Stimulated activated naive CD8-positive, alpha-beta T cell treated with anti-CD3 and anti-CD28 coated beads, Interleukin-15, Interleukin-2, amounts not matched to agents 100 ng/mL and 50 ng/mL, for 24 hours (primary cell): ENCODE results near the gene CETN3.
"Not testable (repeated sequence)": the region's sequence is repeated elsewhere in the genome, so short reads cannot be mapped to it uniquely, and the experiment has no call there.

Experiments
- H3K27ac Mint-ChIP-seq: one replicate; pipeline ENCODE4 v1.8.0; 2021; ENCODE audit warnings: mild to moderate bottlenecking, mixed read lengths
- H3K27me3 Mint-ChIP-seq: one replicate; pipeline ENCODE4 v1.8.0; 2021; ENCODE audit warnings: mixed read lengths
- H3K36me3 Mint-ChIP-seq: one replicate; pipeline ENCODE4 v1.8.0; 2021; ENCODE audit warnings: low read depth, mixed read lengths
- H3K4me1 Mint-ChIP-seq: one replicate; pipeline ENCODE4 v1.8.0; 2021; ENCODE audit warnings: low read depth, mixed read lengths
- H3K4me3 Mint-ChIP-seq: one replicate; pipeline ENCODE4 v1.8.0; 2021; ENCODE audit warnings: mild to moderate bottlenecking, mixed read lengths
- H3K9me3 Mint-ChIP-seq: one replicate; pipeline ENCODE4 v1.8.0; 2021; ENCODE audit warnings: mixed read lengths

CETN3 gene

DNA sequence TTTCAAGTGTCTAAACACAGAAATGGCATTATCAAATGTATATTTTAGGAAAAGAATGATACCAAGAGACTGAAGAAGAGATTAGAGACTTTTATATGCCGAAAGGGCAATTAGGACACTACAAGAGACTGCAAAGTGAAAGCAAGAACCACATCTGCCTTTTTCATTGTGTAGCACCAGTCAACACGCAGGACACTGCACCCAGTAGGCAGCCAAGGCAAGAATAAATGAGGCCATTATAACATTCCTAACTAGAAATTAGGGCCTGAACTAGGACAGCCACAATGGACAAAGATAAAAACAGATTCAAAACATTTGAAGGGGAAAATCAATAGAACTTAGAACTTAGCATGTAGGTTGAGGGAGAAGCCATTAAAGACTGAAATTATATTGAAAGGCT is 10.8 kb downstream of the CETN3 start:
- no peak overlapping the region for H3K4me3 Mint-ChIP-seq
- H3K27ac Mint-ChIP-seq: no peak overlapping the region
- H3K9me3 Mint-ChIP-seq: no peaks in the 10 kb centered on the region

DNA sequence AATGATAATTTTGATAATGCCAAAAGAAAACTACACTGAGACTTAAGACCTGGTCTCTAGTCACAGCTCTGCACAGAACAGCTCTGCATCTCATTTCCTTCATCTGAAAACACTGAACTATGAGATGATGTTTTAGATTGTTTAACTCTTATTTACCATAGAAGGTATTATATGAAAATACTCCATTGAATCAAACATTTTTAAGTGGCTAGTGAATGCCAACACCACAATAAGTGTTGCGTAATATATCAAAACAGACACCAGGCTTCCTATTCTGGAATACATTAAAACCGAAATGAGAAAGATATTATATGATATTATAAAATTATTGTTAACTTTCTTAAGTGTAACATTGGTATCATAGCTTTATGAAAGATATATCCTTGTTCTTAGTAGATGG is 14.6 kb downstream of the CETN3 start:
- H3K4me3 Mint-ChIP-seq: no peak overlapping the region
- peaks cover 48% of the 10 kb centered on the region for H3K36me3 Mint-ChIP-seq
- H3K4me1 Mint-ChIP-seq: peaks cover 13% of the 10 kb centered on the region
- H3K27ac Mint-ChIP-seq: no peak overlapping the region
- H3K9me3 Mint-ChIP-seq: no peaks in the 10 kb centered on the region
- no peaks in the 10 kb centered on the region for H3K27me3 Mint-ChIP-seq

More for the DNA sequence above, 10.8 kb downstream of the CETN3 start:
- Mint-ChIP-seq H3K4me1 (peaks cover 8% of the 10 kb centered on the region), H3K36me3 (peaks cover 45% of the 10 kb centered on the region), H3K27me3 (no peaks in the 10 kb centered on the region)

DNA sequence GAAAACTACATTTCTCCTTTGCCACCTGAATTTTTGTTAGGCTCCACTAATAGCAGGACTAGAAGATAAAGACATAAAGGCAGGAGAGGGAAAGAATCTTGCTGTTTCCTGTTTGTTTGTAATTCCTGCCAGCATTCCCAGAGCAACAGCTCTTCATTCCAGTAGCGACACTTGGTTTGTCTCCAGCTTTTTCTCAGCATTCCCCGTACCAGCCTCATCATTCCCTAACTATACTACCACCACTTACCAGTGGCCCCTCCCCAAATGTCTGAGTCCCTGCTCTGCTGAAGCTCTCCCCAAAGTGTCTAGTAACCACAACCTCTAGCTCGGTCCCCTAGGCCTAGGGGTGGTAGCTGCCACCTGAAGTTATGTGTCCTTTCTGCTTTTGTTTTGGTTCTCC is 18.6 kb downstream of the CETN3 start:
- Mint-ChIP-seq H3K4me3 (no peak overlapping the region), H3K27ac (no peak overlapping the region), H3K27me3 (no peaks in the 10 kb centered on the region), H3K4me1 (peaks cover 9% of the 10 kb centered on the region), H3K9me3 (no peaks in the 10 kb centered on the region), H3K36me3 (peaks cover 19% of the 10 kb centered on the region)

DNA sequence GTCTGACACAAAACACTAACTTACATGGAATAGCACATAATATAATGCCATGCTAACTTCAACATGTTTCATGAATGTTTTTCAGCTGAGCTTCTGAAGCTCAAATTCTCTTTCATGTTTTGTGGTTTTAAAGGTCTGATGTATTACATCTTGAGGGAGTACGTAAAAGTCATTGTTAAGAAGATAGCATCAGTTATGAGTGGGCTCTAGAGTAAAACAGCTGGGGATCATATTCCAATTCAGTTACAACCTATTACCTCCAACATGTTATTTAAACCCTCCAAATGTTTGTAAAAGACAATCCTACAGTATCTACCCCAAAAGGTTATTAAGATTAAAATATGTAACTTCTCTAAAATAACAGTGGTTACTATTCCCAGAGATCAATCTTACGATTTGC is 19.2 kb downstream of the CETN3 start:
- H3K4me3 Mint-ChIP-seq: no peak overlapping the region
- H3K36me3 Mint-ChIP-seq: peaks cover 19% of the 10 kb centered on the region
- no peak overlapping the region for H3K27ac Mint-ChIP-seq
- no peaks in the 10 kb centered on the region for H3K27me3 Mint-ChIP-seq
- H3K4me1 Mint-ChIP-seq: peaks cover 9% of the 10 kb centered on the region
- no peaks in the 10 kb centered on the region for H3K9me3 Mint-ChIP-seq

DNA sequence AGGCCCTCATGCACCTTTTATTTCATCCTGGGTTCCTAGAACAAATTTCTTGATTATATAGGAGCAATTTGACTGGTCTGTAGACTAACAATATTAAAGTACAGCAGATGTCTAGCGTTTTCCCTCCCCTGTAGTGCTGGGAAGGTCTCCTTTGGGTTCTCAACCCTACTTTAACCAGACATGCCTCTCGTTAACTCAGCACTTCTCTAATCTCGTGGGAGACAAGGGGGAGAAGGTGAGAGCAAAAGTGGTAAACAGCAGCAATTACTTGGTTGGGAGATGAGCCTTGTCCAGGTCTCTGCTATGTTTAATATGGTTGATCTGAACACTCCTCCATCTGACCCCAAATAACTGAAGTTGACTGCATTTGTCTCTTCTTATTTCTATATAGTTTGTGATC is 22.0 kb downstream of the CETN3 start:
- Mint-ChIP-seq H3K36me3 (peaks cover 5% of the 10 kb centered on the region), H3K4me1 (peaks cover 9% of the 10 kb centered on the region), H3K27ac (no peak overlapping the region), H3K4me3 (no peak overlapping the region), H3K27me3 (peaks cover 6% of the 10 kb centered on the region), H3K9me3 (no peaks in the 10 kb centered on the region)

DNA sequence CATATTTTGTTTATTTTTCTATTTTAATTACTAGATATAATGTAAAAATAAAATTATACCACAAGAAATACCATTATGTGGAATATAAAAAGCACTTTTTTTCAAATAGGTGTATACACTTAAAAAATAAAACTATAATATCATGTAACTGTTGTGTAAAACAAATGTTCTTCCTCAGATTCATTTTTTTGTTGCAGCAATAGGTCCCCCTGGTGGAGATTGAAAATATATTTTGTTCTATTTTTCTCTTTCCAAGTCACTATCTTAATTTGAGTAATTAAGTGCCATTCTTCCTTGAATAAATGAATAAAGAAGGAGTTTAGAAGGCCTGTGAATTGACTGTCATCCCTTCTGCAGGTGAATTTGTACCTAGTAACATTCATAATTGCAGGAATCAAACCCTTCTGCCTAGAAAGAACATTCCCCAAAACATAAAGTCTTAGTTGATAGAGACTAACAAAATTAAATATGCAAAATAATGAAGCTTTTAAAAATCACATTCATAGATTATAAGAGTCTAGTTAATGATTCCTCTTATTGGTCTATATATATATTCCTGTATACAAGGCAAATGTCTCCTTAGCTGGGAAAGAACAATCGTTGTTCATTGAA is 23.4 kb downstream of the CETN3 start:
- Mint-ChIP-seq H3K9me3 (no peaks in the 10 kb centered on the region), H3K27ac (no peak overlapping the region), H3K27me3 (peaks cover 10% of the 10 kb centered on the region), H3K4me3 (no peak overlapping the region), H3K36me3 (no peaks in the 10 kb centered on the region), H3K4me1 (peaks cover 9% of the 10 kb centered on the region)

DNA sequence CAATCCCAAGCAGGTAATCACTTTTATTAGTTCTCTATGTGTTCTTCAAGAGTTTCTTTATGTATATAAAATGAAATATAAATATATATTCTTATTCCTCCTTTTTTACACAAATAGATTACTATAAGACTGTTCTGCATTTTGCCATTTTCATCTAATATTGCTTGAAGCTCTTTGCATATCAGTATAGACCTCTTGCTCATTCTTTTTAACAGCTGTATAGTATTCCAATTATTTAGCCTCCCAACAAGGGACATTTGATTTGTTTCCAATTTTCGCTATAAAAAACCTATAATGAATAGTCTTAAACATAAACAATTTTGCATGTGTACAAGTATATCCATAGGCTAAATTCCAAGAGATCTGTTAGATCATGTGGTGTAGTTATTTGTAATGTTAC is 25.2 kb downstream of the CETN3 start:
- peaks cover 22% of the 10 kb centered on the region for H3K27me3 Mint-ChIP-seq
- H3K27ac Mint-ChIP-seq: no peak overlapping the region
- no peaks in the 10 kb centered on the region for H3K36me3 Mint-ChIP-seq
- no peak overlapping the region for H3K4me3 Mint-ChIP-seq
- H3K4me1 Mint-ChIP-seq: no peaks in the 10 kb centered on the region
- H3K9me3 Mint-ChIP-seq: no peaks in the 10 kb centered on the region

DNA sequence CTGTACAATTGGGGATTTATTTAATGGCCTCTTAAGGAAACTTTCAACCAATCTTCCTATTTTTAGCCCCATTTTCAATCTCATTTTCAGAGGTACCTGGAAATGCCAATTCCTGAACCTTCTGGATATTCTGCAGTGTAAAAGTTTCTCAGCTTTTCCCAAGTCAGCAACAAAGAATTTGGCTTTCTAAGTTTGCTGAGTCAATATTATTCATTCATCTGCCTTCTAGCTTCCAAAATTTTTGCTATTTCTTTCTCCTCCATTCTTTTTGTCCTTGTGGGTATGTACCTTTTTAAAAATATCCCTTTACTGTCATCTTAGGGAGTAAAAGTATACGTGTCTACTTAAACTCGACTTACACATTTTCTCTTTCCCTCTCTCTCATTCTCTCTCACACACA is 25.7 kb downstream of the CETN3 start:
- H3K4me1 Mint-ChIP-seq: no peaks in the 10 kb centered on the region
- H3K4me3 Mint-ChIP-seq: no peak overlapping the region
- no peak overlapping the region for H3K27ac Mint-ChIP-seq
- no peaks in the 10 kb centered on the region for H3K36me3 Mint-ChIP-seq
- peaks cover 22% of the 10 kb centered on the region for H3K27me3 Mint-ChIP-seq
- H3K9me3 Mint-ChIP-seq: no peaks in the 10 kb centered on the region

DNA sequence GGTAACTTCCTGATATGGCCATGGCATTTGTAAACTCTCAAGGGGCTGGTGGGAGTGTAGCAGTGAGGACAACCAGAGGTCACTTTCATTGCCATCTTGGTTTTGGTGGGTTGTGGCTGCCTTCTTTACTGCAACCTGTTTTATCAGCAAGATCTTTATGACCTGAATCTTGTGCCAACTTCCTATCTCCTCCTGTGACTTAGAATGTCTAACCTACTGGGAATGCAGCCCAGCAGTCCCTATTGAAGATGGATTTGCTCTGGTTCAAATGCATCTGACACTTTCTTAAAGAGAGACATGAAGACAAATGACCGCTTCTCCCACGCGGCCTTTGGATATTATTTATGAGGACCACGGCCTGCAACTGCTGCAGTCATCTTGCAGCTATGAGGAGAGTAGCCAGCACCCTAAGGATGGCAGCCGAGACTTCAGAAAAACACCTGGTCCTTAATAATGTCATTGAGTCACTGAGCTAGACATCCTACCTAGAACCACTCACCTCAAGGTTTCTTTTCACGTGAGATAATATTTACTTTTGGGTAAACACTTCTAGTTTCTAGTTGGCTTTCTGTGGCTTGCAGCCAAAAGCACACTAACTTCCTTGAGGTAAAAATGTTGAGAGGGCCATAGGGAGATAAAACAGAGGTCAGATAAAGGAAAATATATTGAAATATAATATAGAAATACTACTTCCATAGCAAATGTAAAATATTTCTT is 28.2 kb downstream of the CETN3 start:
- H3K4me3 Mint-ChIP-seq: no peak overlapping the region
- H3K9me3 Mint-ChIP-seq: peaks cover 2% of the 10 kb centered on the region
- no peaks in the 10 kb centered on the region for H3K4me1 Mint-ChIP-seq
- no peaks in the 10 kb centered on the region for H3K36me3 Mint-ChIP-seq
- no peak overlapping the region for H3K27ac Mint-ChIP-seq
- H3K27me3 Mint-ChIP-seq: peaks cover 30% of the 10 kb centered on the region

DNA sequence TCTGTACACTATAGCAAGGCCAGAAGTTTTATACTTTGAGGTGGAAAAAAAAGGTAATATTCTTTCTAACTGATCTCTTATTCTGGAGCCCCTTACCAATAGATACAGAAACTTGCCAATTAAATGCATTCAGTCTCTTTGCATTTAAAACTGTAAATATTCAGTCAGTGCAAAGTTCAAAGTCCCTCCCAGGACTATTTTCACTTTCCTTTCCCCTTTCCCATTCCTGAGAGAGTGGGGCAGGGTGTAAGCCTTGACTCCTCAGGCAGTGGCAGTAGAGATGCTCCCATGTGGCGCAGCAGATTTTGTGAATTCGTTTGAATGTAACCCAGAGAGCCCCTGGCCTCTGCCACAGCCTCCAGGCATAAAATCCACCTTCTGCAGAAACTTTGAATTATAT is 29.9 kb downstream of the CETN3 start:
- no peak overlapping the region for H3K27ac Mint-ChIP-seq
- no peak overlapping the region for H3K4me3 Mint-ChIP-seq
- peaks cover 7% of the 10 kb centered on the region for H3K9me3 Mint-ChIP-seq
- H3K27me3 Mint-ChIP-seq: peaks cover 36% of the 10 kb centered on the region
- no peaks in the 10 kb centered on the region for H3K4me1 Mint-ChIP-seq
- no peaks in the 10 kb centered on the region for H3K36me3 Mint-ChIP-seq

DNA sequence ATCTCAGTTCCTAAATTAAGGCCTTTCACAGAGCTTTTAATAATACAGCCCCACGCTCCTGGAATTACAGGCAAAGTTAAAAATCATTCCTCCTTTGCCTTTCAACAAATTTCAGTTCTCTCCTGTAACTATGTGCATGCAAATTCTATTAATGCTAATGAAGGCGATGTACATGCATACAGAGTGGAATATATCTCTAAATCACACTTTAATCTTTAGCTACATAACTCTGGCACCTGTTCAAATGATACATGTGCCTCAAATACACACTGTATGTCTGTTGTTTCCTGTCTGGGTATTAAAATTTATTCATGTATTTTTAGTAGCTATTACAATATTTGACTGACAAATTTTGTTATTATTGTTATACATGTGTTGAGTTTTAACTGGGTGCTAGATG is 30.8 kb downstream of the CETN3 start:
- Mint-ChIP-seq H3K4me1 (no peaks in the 10 kb centered on the region), H3K36me3 (no peaks in the 10 kb centered on the region), H3K27ac (no peak overlapping the region), H3K9me3 (peaks cover 7% of the 10 kb centered on the region), H3K27me3 (peaks cover 39% of the 10 kb centered on the region), H3K4me3 (no peak overlapping the region)

DNA sequence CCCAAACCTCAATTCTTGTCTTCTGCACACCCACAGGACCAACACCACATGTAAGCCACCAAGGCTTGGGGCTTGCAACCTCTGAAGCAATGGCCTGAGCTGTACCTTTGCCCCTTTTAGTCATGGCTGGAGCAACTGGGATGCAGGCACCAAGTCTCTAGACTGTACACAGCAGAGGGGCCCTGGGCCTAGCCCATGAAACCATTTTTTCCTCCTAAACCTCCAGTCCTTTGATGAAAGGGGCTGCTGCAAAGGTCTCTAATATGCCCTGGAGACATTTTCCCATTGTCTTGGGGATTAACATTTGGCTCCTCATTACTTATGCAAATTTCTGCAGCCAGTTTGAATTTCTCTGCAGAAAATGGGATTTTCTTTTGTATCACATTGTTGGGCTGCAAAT is 38.3 kb downstream of the CETN3 start:
- not testable (repeated sequence) for H3K4me1 Mint-ChIP-seq, H3K36me3 Mint-ChIP-seq, H3K9me3 Mint-ChIP-seq, H3K27ac Mint-ChIP-seq, H3K4me3 Mint-ChIP-seq
- H3K27me3 Mint-ChIP-seq: peaks cover 37% of the 10 kb centered on the region

DNA sequence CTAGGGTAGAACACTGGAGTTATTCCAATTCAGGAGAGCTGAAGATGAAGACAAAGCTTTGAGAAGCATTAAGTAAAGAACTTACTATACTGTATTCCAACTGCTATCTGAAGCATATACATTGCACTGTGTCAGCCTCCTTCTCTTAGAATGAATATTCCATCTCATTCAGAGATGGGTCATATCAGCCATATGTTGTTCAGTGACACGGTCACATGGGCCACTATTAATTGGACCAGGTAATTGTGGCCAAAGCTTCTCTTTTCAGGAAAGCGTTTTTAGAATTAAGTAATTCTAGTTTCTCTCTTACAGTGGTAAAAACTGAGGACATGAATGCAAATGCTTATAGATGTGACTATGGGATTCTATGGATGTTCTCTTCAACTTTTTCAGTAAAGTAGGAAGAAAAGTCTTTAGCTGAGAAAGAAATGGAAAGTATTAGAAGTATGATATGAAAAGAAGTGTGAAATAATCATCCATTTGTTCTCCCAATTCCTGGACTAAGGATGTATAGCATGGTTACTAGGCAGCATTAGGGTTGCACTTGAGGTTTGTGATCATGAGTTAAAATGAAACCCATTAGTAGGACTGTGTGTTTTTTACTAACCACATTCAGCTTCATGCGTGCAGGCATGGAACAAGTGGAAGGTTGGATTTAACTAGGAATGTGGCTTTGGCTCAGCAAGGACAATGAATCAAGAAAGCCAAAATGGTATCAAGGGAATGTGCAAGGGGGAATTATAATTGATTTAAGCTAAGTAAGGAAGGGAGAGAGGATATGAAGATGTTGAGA is 40.9 kb downstream of the CETN3 start:
- H3K27me3 Mint-ChIP-seq: peaks cover 29% of the 10 kb centered on the region
- H3K4me3 Mint-ChIP-seq: no peak overlapping the region
- no peaks in the 10 kb centered on the region for H3K9me3 Mint-ChIP-seq

DNA sequence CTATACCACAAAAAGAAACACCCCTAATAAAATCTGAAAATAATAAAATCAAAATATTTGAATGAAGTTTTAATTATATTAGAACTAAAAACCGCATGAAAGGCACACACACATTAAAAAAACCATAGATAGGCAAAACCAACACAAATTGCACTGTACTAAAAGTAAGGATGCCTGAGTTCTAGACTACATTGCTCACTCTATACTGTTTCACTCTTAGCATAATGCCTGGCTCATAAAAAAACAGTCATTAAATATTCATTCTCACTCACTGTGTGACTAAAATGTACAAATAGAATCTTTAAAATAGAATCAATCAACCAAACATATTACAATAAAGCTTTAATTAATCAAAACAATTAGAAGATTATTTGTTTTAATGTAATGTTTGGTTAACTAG is 41.7 kb downstream of the CETN3 start:
- Mint-ChIP-seq H3K4me3 (no peak overlapping the region), H3K4me1 (no peaks in the 10 kb centered on the region), H3K27me3 (peaks cover 32% of the 10 kb centered on the region), H3K9me3 (no peaks in the 10 kb centered on the region), H3K27ac (no peak overlapping the region), H3K36me3 (no peaks in the 10 kb centered on the region)

More for the DNA sequence above, 40.9 kb downstream of the CETN3 start:
- H3K4me1 Mint-ChIP-seq: no peaks in the 10 kb centered on the region
- H3K36me3 Mint-ChIP-seq: no peaks in the 10 kb centered on the region
- H3K27ac Mint-ChIP-seq: no peak overlapping the region

DNA sequence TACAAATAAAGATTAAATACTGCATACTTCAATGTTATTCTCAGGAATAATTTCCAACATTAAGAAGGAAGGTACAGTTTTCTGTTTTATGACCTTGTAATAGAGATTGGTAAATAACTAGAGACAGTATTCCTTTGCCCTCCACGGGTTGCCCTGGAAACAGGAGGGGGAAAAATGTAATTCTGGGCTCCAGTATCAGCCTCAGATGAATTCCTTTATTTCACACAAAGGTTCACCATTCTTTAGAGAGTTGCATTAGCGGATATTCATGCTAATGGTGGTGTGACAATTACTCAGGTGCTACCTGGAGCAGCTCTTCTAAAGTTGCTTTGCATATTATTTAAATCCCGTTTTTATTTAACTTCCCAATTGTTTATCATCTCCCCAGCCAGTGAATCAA is 42.6 kb downstream of the CETN3 start:
- no peak overlapping the region for H3K4me3 Mint-ChIP-seq
- H3K27ac Mint-ChIP-seq: no peak overlapping the region
- H3K36me3 Mint-ChIP-seq: no peaks in the 10 kb centered on the region
- no peaks in the 10 kb centered on the region for H3K4me1 Mint-ChIP-seq
- H3K9me3 Mint-ChIP-seq: no peaks in the 10 kb centered on the region
- peaks cover 41% of the 10 kb centered on the region for H3K27me3 Mint-ChIP-seq
